ENCODE measurements around the gene ZNF263.

ZNF263 gene

GRCh38 chr16:3327514-3327913 lies 44.2 kb downstream of the ZNF263 start:
- DNase-seq (ENCODE audit: low spot score) = no peak

- no peak for DNase-seq (ENCODE audit: low spot score)
Measured at GRCh38 chr16:3328104-3328503, 44.8 kb downstream of the ZNF263 start.

- DNase-seq (ENCODE audit: low spot score) = no peak
Measured at GRCh38 chr16:3328643-3329042, 45.4 kb downstream of the ZNF263 start.
